ENCODE measurements around the gene SELENBP1.
"Not testable (repeated sequence)": the region's sequence is repeated elsewhere in the genome, so short reads cannot be mapped to it uniquely, and the experiment has no call there.

The SELENBP1 gene

DNA sequence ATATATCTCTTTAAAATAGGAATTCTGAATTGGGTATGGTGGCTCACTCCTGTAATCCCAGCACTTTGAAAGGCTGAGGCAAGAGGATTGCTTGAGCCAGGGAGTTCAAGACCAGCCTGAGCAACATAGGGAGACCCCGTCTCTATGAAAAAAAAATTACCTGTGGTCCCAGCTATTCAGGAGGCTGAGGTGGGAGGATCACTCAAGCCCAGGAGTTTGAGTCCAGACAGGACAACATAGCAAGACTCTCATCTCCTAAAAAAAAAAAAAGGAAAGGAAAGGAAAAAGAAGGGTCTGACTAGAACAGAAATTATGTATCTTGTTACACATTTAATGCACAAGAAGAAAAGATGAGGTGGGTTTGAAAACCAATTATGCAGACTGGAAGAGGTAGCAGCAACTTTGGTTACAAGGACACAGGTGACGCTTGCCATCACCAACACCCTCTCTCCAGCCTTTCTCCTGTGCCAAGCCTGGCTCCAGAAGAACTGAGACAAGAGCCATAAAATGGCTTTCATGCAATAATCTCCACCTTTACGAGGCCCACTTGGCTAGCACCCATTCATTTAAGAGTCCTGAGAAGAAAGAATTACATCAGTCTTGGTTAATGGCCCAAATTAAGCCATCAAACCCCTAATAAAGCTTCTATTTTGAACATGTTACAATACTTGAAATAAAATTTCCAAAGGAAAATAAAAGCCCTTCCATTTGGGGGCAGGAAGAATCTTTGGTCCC lies 4.8 kb upstream of the SELENBP1 start:
- DNase-seq (ENCODE audit: low read depth in 2 of 2) = no peak

DNA sequence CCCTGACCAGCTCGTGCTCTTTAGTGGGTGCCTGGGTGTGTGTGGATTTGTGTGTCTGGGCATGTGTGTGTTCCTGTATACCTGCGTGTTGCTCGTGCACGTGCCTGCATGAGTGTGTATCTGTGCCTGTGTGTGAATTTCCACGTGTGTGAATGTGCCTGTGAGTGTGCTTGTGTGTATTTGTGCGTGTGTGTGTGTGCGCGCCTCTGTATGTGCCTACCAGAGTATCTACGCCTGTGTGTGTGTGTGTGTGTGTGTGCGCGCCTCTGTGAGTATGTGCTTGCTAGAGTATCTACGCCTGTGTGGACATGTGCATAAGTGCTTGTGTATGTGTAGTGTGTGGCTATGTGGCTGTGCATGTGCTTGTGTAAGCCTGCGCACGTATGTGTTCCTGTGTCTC lies 691 bp upstream of the SELENBP1 start:
- DNase-seq (ENCODE audit: low read depth in 2 of 2) = no peak

- no peak for DNase-seq (ENCODE audit: low read depth in 2 of 2)
These were observed 991 bp downstream of the SELENBP1 start for GRCh38 chr1:151371370-151372057.

DNA sequence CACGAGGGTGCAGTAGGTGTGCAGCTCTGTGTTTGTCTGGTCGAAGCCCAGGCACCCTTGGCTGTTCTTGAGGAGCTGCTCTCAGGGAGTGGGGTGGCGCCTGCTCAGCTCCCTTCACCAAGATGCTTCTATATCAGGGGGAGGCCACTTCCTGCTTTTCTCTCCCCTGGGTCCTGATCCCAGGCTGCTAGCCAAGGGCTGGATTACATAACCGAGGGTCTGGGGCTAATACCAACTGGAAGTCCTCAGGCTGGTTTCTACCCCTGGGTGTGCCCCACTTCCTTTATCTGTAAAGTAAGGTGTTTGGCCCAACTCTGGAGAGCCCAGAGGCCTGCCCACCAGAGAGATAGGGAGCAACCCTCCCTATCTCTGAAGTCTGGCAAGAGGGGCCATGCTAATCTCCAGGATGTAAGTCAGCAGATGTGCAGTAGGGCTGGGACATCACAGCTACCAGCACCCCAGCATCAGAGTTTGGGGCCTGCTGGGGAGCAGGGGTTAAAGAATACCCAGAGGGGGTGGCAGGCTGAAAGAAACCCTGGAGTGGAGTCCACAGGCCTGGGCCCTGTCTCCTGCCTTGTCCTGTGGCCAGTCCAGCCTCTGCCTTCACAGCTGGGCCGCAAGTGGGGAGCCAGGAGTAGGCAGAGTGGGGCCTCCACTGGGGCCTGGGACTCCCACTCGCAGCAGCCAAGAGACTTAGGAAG lies 2.1 kb downstream of the SELENBP1 start:
- DNase-seq (ENCODE audit: low read depth in 2 of 2) = no peak

DNA sequence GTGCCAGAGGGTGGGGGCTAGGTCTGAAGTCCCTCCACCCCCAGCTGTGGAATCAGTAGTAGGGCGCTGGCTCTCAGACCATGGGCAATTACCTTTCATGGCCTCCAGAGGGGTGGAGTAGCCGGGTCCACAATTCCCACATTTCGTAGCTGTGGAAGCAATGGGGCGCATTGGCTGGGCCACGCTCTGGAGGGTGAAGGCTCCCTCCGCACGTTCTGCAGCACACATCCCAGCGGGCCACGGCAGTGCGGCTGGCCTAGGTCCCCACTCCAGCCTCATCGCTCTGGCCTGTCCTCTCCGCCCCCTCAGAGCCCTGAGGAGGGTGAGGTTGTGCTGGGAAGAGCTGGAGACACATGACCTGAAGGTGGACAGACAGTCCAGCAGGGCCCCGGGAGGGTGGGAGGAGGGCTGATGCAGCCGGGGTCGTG lies 2.9 kb downstream of the SELENBP1 start:
- DNase-seq (ENCODE audit: low read depth in 2 of 2) = no peak

GRCh38 chr1:151369302-151369610 lies 3.2 kb downstream of the SELENBP1 start:
- DNase-seq (ENCODE audit: low read depth in 2 of 2) = no peak

GRCh38 chr1:151368393-151369301 lies 3.9 kb downstream of the SELENBP1 start:
- no peak for DNase-seq (ENCODE audit: low read depth in 2 of 2)

GRCh38 chr1:151367658-151368392 lies 4.7 kb downstream of the SELENBP1 start:
- no peak for DNase-seq (ENCODE audit: low read depth in 2 of 2)

- DNase-seq (ENCODE audit: low read depth in 2 of 2) = no peak
These were observed 7.5 kb downstream of the SELENBP1 start for GRCh38 chr1:151364996-151365395.

DNA sequence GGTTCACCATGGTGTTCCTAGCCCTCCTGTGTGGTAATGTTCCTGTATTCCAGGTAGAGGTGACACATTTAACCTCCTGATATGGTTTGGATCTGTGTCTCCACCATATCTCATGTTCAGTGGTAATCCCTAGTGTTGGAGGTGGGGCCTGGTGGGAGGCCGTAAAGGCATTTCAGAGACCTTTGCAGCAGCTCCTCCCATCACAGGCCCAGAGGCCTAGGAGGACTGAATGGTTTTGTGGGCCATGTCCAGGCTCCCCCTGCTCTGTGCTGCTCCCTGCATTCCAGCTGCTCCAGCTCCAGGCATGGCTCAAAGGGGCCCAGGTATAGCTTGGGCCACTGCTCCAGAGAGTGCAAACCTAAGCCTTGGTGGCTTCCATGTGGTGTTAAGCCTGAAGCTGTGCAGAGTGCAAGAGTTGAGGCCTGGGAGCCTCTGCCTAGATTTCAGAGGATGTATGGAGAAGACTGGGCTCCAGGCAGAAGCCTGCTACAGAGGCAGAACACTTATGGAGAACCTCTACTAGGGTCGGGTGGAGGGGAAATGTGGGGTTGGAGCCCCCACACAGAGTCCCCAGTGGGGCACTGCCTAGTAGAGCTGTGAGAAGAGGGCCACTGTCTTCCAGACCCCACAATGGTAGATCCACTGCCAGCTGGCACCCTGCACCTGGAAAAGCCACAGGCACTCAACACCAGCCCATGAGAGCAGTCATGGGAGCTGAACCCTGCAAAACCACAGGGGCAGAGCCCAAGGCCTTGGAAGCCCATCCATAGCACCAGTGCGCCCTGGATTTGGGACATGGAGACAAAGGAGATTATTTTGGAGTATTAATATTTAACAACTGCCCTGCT lies 10.0 kb downstream of the SELENBP1 start:
- no peak for DNase-seq (ENCODE audit: low read depth in 2 of 2)

GRCh38 chr1:151361883-151362282 lies 10.6 kb downstream of the SELENBP1 start:
- DNase-seq (ENCODE audit: low read depth in 2 of 2) = no peak

DNA sequence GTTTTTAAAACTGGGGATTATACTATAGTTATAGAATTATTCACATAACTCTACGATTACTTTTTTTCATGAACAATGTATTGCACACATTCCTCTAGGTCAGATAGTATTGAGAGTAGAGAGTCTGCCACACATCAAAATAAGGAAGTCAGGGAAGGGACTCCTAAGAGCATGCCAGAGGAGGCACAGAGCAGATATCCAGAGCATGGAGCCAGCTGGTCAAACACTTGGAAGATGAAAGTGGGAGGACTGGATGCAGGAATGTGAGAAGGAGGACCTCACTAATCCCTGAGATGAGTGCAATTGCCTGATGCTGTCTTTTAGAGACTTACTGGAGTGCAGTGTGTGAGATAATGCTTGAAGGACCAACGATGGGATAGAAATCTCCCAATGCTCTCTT lies 15.8 kb downstream of the SELENBP1 start:
- DNase-seq (ENCODE audit: low read depth in 2 of 2) = no peak

GRCh38 chr1:151352021-151352718 lies 20.3 kb downstream of the SELENBP1 start:
- DNase-seq (ENCODE audit: low read depth in 2 of 2) = no peak

- not testable (repeated sequence) for DNase-seq (ENCODE audit: low read depth in 2 of 2)
These were observed 22.2 kb downstream of the SELENBP1 start for GRCh38 chr1:151350323-151350722.

DNA sequence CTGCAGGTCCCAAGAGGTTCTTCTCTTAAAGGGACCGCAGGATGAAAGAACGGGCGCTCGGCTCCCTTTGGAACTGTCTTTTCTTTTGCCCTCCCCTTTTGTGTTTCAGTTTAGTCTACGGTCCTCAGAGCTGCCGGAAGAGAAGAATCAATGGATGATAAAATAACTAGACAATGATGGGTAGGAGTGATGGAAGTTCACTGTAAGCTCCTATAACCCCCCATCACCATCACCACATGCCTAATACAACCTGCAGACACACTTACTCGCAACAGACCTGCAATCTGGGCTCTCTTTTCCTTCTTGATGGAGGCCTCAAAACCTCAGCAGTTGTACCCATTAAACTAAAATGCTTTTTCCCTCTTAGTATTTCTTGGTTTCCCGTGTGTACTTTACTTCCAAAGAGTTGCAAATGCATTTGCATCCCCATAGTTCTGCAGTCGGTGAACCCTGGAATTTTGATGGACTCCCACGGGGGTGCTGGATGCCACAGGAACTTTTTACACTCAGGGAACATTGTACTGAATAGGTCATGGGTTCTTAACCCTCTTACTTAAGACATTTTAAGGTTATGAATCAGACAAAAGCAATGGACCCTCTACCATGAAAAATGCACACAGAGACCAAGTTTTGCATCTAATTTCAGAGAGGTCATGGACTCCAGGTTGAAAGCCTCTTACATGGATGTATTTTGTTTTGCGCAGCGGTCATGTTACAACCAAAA lies 24.8 kb downstream of the SELENBP1 start:
- no peak for DNase-seq (ENCODE audit: low read depth in 2 of 2)

- peak; percentile 85 to 90 for DNase-seq (ENCODE audit: low read depth in 2 of 2)
These were observed 25.6 kb downstream of the SELENBP1 start, which contains the start of gene RFX5 for GRCh38 chr1:151346769-151347522. TSS of gene RFX5 (minus strand) at chr1:151347252. CDS start at chr1:151346320, 932 bp downstream.

GRCh38 chr1:151346082-151346768 lies 26.3 kb downstream of the SELENBP1 start:
- no peak for DNase-seq (ENCODE audit: low read depth in 2 of 2)

All from stimulated activated CD8-positive, alpha-beta memory T cell treated with anti-CD3 and anti-CD28 coated beads, Interleukin-15, amount 100 ng/mL, for 4 hours (primary cell).